Vagina (tissue), 2 donors: ENCODE measurements around the gene ADCY3. TPM values are rescaled to one million over a fixed set of nuclear protein-coding genes. Genes with fewer than 3 reads are reported as not detected.
A peak's percentile ranks its signal among the peaks of the same experiment; 100 is the strongest.

Experiments used
- DNase-seq, 2 donors: peaks; one replicate each; pipeline ENCODE4 v3.0.0-alpha.2; 2017; ENCODE audit errors: extremely low spot score in 2 of 2
- H3K27ac ChIP-seq: fragments of 200-600 bp; sonication (generic); one replicate; pipeline ENCODE4 v1.5.1; 2019
- H3K27me3 ChIP-seq: fragments of 200-600 bp; sonication (generic); one replicate; pipeline ENCODE4 v1.5.1; 2019
- H3K36me3 ChIP-seq, 2 donors: fragments of 200-600 bp; sonication (generic); one replicate each; pipeline ENCODE4 v1.5.1; 2017 to 2019
- H3K4me1 ChIP-seq: fragments of 200-600 bp; sonication (generic); one replicate; pipeline ENCODE4 v1.5.1; 2019
- H3K4me3 ChIP-seq, 2 donors: fragments of 200-600 bp; sonication (generic); 1 replicate in 1 of 2; 2 replicates in 1 of 2; pipeline ENCODE4 v1.5.1; 2016 to 2019
- H3K9me3 ChIP-seq: fragments of 200-600 bp; sonication (generic); one replicate; pipeline ENCODE4 v1.5.1; 2019
- CTCF ChIP-seq, 3 experiments: fragments of 450-650 bp in 2 of 3; fragments of 200-600 bp in 1 of 3; sonication (generic) in 1 of 3; IDR thresholded peaks; one replicate each; pipeline ENCODE4 v1.5.1; 2017 to 2019; ENCODE audit warnings: antibody characterized with exemption in 3 of 3, mild to moderate bottlenecking in 2 of 3, moderate library complexity in 2 of 3
- POLR2A ChIP-seq, 2 donors: fragments of 450-650 bp; IDR thresholded peaks; one replicate each; pipeline ENCODE4 v1.6.1; 2017; ENCODE audit warnings: antibody characterized with exemption in 2 of 2, mild to moderate bottlenecking in 2 of 2, moderate library complexity in 2 of 2
- POLR2AphosphoS5 ChIP-seq, 2 donors: sonication (generic); formaldehyde crosslinking; IDR thresholded peaks; one replicate each; pipeline ENCODE4 v1.9.0; 2017; ENCODE audit warnings: antibody characterized with exemption in 2 of 2, mild to moderate bottlenecking in 2 of 2, low read depth in 1 of 2; ENCODE audit not compliant: insufficient read depth in 1 of 2
- intact Hi-C: fragments of 100-400 bp; cut with DNase I; formaldehyde crosslinking; loops from one replicate; pipeline ENCODE4 v1.15.1; 2023
- total RNA-seq: library from RNA; depleted of rRNA; stranded (reverse); fragments of >200 nt; gene quantifications from one replicate; pipeline ENCODE4 v1.2.3, GENCODE V29; 2016

Gene ADCY3
- total RNA-seq, 1 donor from 2014 or later: 90.6 TPM

- intact Hi-C loops: no loop called here
Observed at GRCh38 chr2:24853996-24854395, 66.0 kb downstream of the ADCY3 start.

DNA sequence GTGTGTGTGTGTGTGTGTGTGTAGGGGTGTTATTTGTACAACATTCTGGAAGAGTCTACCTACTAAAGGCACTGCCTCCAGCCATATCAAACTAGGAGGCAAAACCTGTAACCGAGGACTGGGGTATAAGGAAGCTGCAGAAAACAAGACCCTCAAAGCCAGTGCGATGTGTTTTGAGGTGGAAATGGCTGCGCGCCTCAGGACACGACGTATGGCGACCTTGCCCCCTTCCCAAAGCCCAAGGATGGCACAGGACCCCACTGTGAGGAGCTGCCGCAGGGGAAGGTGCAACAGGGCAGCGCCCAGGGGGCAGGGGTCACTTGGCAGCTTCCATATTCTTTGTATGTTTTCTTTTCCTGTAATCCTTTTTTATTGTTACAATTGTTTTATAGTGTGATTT lies 67.0 kb downstream of the ADCY3 start:
- Histone ChIP-seq H3K27ac (no peak overlapping the region), H3K36me3 (no peaks in the 10 kb centered on the region), H3K4me1 (peaks cover 37% of the 10 kb centered on the region), H3K27me3 (no peaks in the 10 kb centered on the region), H3K9me3 (no peaks in the 10 kb centered on the region), H3K4me3 (no peak overlapping the region)
- TF ChIP-seq POLR2A (IDR thresholded peaks at IDR 0.05): no peak
- no peak for TF ChIP-seq POLR2AphosphoS5 (IDR thresholded peaks at IDR 0.05; ENCODE audit: insufficient read depth in 1 of 2, low read depth in 1 of 2)
- no peak for TF ChIP-seq CTCF (IDR thresholded peaks at IDR 0.05)
- intact Hi-C loops: no loop called here
- no peak for DNase-seq

More at GRCh38 chr2:24853996-24854395, 66.0 kb downstream of the ADCY3 start:
- H3K9me3 ChIP-seq: no peaks in the 10 kb centered on the region
- H3K36me3 ChIP-seq: no peaks in the 10 kb centered on the region
- H3K4me1 ChIP-seq: peaks cover 42% of the 10 kb centered on the region
- TF ChIP-seq POLR2A (IDR thresholded peaks at IDR 0.05): no peak
- TF ChIP-seq CTCF (IDR thresholded peaks at IDR 0.05): no peak
- TF ChIP-seq POLR2AphosphoS5 (IDR thresholded peaks at IDR 0.05; ENCODE audit: insufficient read depth in 1 of 2, low read depth in 1 of 2): no peak
- H3K27ac ChIP-seq: peak overlapping the region; percentile 86
- H3K4me3 ChIP-seq: no peak overlapping the region
- H3K27me3 ChIP-seq: no peaks in the 10 kb centered on the region
- no peak for DNase-seq

DNA sequence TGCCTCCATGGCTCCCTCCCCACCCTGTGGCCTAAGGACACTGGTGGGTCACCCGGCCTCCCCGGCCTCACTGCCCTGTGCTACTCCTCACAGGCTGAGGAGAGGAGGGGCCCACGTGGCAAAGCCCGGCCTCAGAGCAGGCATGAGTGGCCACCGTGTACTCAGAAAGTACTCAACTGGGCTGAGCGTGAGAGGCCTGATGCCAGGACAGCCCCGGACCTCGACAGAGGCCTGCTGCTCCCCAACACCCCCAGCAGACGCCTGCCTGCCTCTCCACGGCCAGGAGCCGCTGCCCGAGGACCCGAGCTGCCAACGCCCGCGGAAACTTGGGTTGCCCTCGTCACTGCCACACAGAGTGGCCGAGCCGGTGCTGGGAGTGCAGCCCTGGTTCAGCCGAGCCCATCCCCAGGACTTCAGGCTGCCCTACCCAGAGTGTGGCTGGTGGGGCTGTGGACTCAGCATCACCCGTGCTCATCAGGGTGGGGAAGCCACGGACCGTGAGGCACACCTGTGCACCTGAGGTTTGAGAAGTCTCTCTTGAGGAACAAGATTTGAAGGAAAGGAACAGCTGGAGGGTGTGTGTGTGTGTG lies 67.5 kb downstream of the ADCY3 start:
- H3K27ac ChIP-seq: peak overlapping the region; percentile 46

GRCh38 chr2:24852026-24852425 lies 68.0 kb downstream of the ADCY3 start:
- H3K27me3 ChIP-seq: no peaks in the 10 kb centered on the region
- TF ChIP-seq POLR2AphosphoS5 (IDR thresholded peaks at IDR 0.05; ENCODE audit: insufficient read depth in 1 of 2, low read depth in 1 of 2) (no peak), POLR2A (IDR thresholded peaks at IDR 0.05) (no peak), CTCF (IDR thresholded peaks at IDR 0.05) (no peak)
- DNase-seq: no peak
- H3K4me1 ChIP-seq: peaks cover 33% of the 10 kb centered on the region
- peak overlapping the region; percentile 46 for H3K27ac ChIP-seq
- H3K36me3 ChIP-seq: no peaks in the 10 kb centered on the region
- intact Hi-C loops: no loop called here
- H3K4me3 ChIP-seq: no peak overlapping the region
- no peaks in the 10 kb centered on the region for H3K9me3 ChIP-seq

More for the DNA sequence above, 67.5 kb downstream of the ADCY3 start:
- DNase-seq: no peak
- TF ChIP-seq POLR2A (IDR thresholded peaks at IDR 0.05) (no peak), CTCF (IDR thresholded peaks at IDR 0.05) (no peak), POLR2AphosphoS5 (IDR thresholded peaks at IDR 0.05; ENCODE audit: insufficient read depth in 1 of 2, low read depth in 1 of 2) (no peak)
- Histone ChIP-seq H3K9me3 (no peaks in the 10 kb centered on the region), H3K4me1 (peaks cover 34% of the 10 kb centered on the region), H3K36me3 (no peaks in the 10 kb centered on the region), H3K27me3 (no peaks in the 10 kb centered on the region), H3K4me3 (no peak overlapping the region)
- intact Hi-C loops: no loop called here

DNA sequence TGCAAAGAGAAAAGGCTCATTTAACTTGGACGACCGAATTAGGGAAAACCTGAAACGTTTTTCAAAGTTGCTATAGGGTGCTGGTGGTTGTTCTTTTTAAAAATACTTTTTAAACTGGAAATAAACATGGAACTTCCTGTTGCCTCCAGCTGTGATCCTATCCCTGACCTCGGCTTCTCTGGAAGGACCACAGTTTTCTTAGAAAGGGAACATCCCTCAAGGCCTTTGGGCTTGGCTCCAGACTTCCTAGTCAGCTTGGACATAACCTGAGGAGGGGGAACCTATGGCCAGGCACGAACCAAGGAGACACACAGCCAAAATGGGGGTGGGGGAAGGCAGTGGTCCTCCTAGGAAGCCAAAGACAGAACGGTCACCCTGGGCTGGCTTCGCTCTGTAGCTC lies 69.1 kb downstream of the ADCY3 start:
- Histone ChIP-seq H3K9me3 (no peaks in the 10 kb centered on the region), H3K27me3 (no peaks in the 10 kb centered on the region), H3K36me3 (no peaks in the 10 kb centered on the region), H3K4me3 (no peak overlapping the region), H3K4me1 (peaks cover 22% of the 10 kb centered on the region), H3K27ac (no peak overlapping the region)
- TF ChIP-seq CTCF (IDR thresholded peaks at IDR 0.05): no peak
- TF ChIP-seq POLR2AphosphoS5 (IDR thresholded peaks at IDR 0.05; ENCODE audit: insufficient read depth in 1 of 2, low read depth in 1 of 2): no peak
- no peak for TF ChIP-seq POLR2A (IDR thresholded peaks at IDR 0.05)
- no peak for DNase-seq
- intact Hi-C loops: no loop called here
